Adipose tissue (tissue), 3 donors: Measurements from ENCODE around the gene WDR64. TPM values are rescaled to one million over a fixed set of nuclear protein-coding genes. Genes with fewer than 3 reads are reported as not detected.
"Not testable (repeated sequence)": the region's sequence is repeated elsewhere in the genome, so short reads cannot be mapped to it uniquely, and the experiment has no call there.

Source experiments
- H3K27ac ChIP-seq: one replicate; pipeline ENCODE4 v1.5.1; 2013; ENCODE audit warnings: low read depth, low read length
- WGBS, 3 donors: extraction: QIAGEN DNeasy Blood & Tissue Kit; methylation state at CpG; one replicate each; pipeline ENCODE4 v1.1.7; 2013; 5-methylcytosine and 5-hydroxymethylcytosine counted together
- polyA plus RNA-seq, 3 donors: library from polyadenylated mRNA; stranded (reverse); fragments of 200-250 nt; gene quantifications; one replicate each; pipeline ENCODE4 v1.2.3, GENCODE V29; 2013
- donor health status: healthy with polysubstance abuse.
- donor health status: Bipolar disorder and iron deficiency.
- donor health status: healthy.

WDR64 gene
- polyA plus RNA-seq, 3 donors: not detected

GRCh38 chr1:241762713-241763339, 110.7 kb downstream of the WDR64 start:
- WGBS, 3 donors: 76 to 85% (median 77%) methylated on average over 3 of the region's 3 CpGs
- no peak overlapping the region for H3K27ac ChIP-seq

GRCh38 chr1:241765390-241765789, 113.3 kb downstream of the WDR64 start:
- WGBS, 3 donors: 61 to 77% (median 68%) methylated on average over 4 of the region's 4 CpGs
- H3K27ac ChIP-seq: no peak overlapping the region

GRCh38 chr1:241767737-241768136, 115.7 kb downstream of the WDR64 start:
- 31 to 51% (median 49%) methylated on average over 2 of the region's 2 CpGs for WGBS, 3 donors
- no peak overlapping the region for H3K27ac ChIP-seq

- H3K27ac ChIP-seq: no peak overlapping the region
- WGBS, 3 donors: 11 to 21% (median 14%) methylated on average over 1 of the region's 1 CpG
Measured at GRCh38 chr1:241770115-241770514, 118.0 kb downstream of the WDR64 start.

GRCh38 chr1:241771117-241771516, 119.0 kb downstream of the WDR64 start:
- WGBS, 3 donors: 77 to 83% (median 78%) methylated on average over 2 of the region's 2 CpGs
- no peak overlapping the region for H3K27ac ChIP-seq

- 94 to 96% (median 95%) methylated on average over 4 of the region's 4 CpGs for WGBS, 3 donors
- H3K27ac ChIP-seq: no peak overlapping the region
Measured at GRCh38 chr1:241772932-241773500, 120.9 kb downstream of the WDR64 start.

GRCh38 chr1:241773991-241774390, 121.9 kb downstream of the WDR64 start:
- 59 to 69% (median 61%) methylated on average over 4 of the region's 4 CpGs for WGBS, 3 donors
- no peak overlapping the region for H3K27ac ChIP-seq

GRCh38 chr1:241775021-241775420, 122.9 kb downstream of the WDR64 start:
- 73 to 85% (median 84%) methylated on average over 2 of the region's 2 CpGs for WGBS, 3 donors
- no peak overlapping the region for H3K27ac ChIP-seq

- no peak overlapping the region for H3K27ac ChIP-seq
Measured at GRCh38 chr1:241776911-241777310, 124.8 kb downstream of the WDR64 start.

GRCh38 chr1:241778117-241778516, 126.0 kb downstream of the WDR64 start:
- no peak overlapping the region for H3K27ac ChIP-seq
- WGBS, 3 donors: 89 to 90% (median 89%) methylated on average over 1 of the region's 1 CpG

- WGBS, 3 donors: 87 to 90% (median 90%) methylated on average over 1 of the region's 1 CpG
- H3K27ac ChIP-seq: no peak overlapping the region
Measured at GRCh38 chr1:241779897-241780296, 127.8 kb downstream of the WDR64 start.

- H3K27ac ChIP-seq: no peak overlapping the region
- WGBS, 3 donors: 15 to 32% (median 23%) methylated on average over 4 of the region's 4 CpGs
Measured at GRCh38 chr1:241782396-241782795, 130.3 kb downstream of the WDR64 start.

GRCh38 chr1:241787691-241788090, 135.6 kb downstream of the WDR64 start:
- no peak overlapping the region for H3K27ac ChIP-seq
- 79 to 91% (median 86%) methylated on average over 4 of the region's 4 CpGs for WGBS, 3 donors

- H3K27ac ChIP-seq: no peak overlapping the region
- 81 to 95% (median 91%) methylated on average over 2 of the region's 2 CpGs for WGBS, 3 donors
Measured at GRCh38 chr1:241789061-241789460, 137.0 kb downstream of the WDR64 start.

GRCh38 chr1:241799416-241799815, 147.3 kb downstream of the WDR64 start:
- WGBS, 3 donors: 80 to 85% (median 83%) methylated on average over 1 of the region's 1 CpG

GRCh38 chr1:241800640-241801039, 148.6 kb downstream of the WDR64 start:
- no peak overlapping the region for H3K27ac ChIP-seq
- WGBS, 3 donors: 55 to 76% (median 74%) methylated on average over 3 of the region's 3 CpGs

More at GRCh38 chr1:241799416-241799815, 147.3 kb downstream of the WDR64 start:
- no peak overlapping the region for H3K27ac ChIP-seq

GRCh38 chr1:241802863-241803262, 150.8 kb downstream of the WDR64 start:
- no peak overlapping the region for H3K27ac ChIP-seq
- 66 to 90% (median 82%) methylated on average over 3 of the region's 3 CpGs for WGBS, 3 donors

GRCh38 chr1:241804706-241805105, 152.6 kb downstream of the WDR64 start:
- not testable (repeated sequence) for H3K27ac ChIP-seq
- 74 to 82% (median 78%) methylated on average over 4 of the region's 4 CpGs for WGBS, 3 donors

GRCh38 chr1:241808265-241808664, 156.2 kb downstream of the WDR64 start:
- H3K27ac ChIP-seq: no peak overlapping the region
- WGBS, 3 donors: 39 to 58% (median 43%) methylated on average over 2 of the region's 2 CpGs

- no peak overlapping the region for H3K27ac ChIP-seq
- WGBS, 3 donors: 85 to 87% (median 87%) methylated on average over 8 of the region's 8 CpGs
Measured at GRCh38 chr1:241810769-241811405, 158.8 kb downstream of the WDR64 start.
